Suprapubic skin (tissue), 4 donors: Measurements from ENCODE around the gene SLC12A8.

Experiments
- CTCF ChIP-seq, 2 donors: fragments of 200-600 bp in 1 of 2; fragments of 450-650 bp in 1 of 2; sonication (generic) in 1 of 2; IDR thresholded peaks; one replicate each; pipeline ENCODE4 v1.5.1; 2016 to 2019; ENCODE audit warnings: antibody characterized with exemption in 2 of 2, mild to moderate bottlenecking in 1 of 2, moderate library complexity in 1 of 2
- POLR2A ChIP-seq, 2 donors: fragments of 450-650 bp; IDR thresholded peaks; one replicate each; pipeline ENCODE4 v1.6.1; 2017; ENCODE audit warnings: antibody characterized with exemption in 2 of 2, mild to moderate bottlenecking in 2 of 2, moderate library complexity in 2 of 2
- POLR2AphosphoS5 ChIP-seq, 3 donors: sonication (generic); formaldehyde crosslinking; IDR thresholded peaks; one replicate each; pipeline ENCODE4 v1.6.1; 2017; ENCODE audit warnings: antibody characterized with exemption in 3 of 3

- TF ChIP-seq POLR2A (IDR thresholded peaks at IDR 0.05) (no peak), CTCF (IDR thresholded peaks at IDR 0.05) (no peak), POLR2AphosphoS5 (IDR thresholded peaks at IDR 0.05) (no peak)
Observed at GRCh38 chr3:125102470-125102869, 110.1 kb downstream of the SLC12A8 start.
